IMR-90 (cell line): ENCODE data around the gene GAS5. TPM values are rescaled to one million over a fixed set of nuclear protein-coding genes. Genes with fewer than 3 reads are reported as not detected.

ENCODE experiments used
- ATAC-seq: fragments of 200-7000 bp; cut with Tn5 transposase; 2 replicates; pipeline ENCODE4 v1.9.1; 2020; ENCODE audit warnings: low read depth, mild to moderate bottlenecking, moderate library complexity
- BruUV-seq: library from RNA; stranded (reverse); fragments of 400-500 nt; replicated peaks from 2 replicates; lab custom pipeline; 2021; lab: Mats Ljungman, UMichigan
- CTCF ChIA-PET: fragments of 300-600 bp; formaldehyde crosslinking; extraction: SDS; loops from one replicate; lab custom pipeline; 2021; ENCODE audit warnings: antibody characterized with exemption; lab: Yijun Ruan, JAX
- POLR2A ChIA-PET: fragments of 300-600 bp; sonication (Branson Sonifier 250); formaldehyde crosslinking; loops from one replicate; lab custom pipeline; 2022; ENCODE audit warnings: antibody characterized with exemption; ENCODE audit not compliant: unreplicated experiment; lab: Charles Lee
- DNase-seq: peaks from one replicate; pipeline ENCODE4 v3.0.0; 2013
- H2AFZ ChIP-seq: replicated peaks from 2 replicates; pipeline ENCODE3; 2013; ENCODE audit warnings: low read length, mild to moderate bottlenecking; ENCODE audit not compliant: poor library complexity
- H2AK5ac ChIP-seq: 2 replicates; pipeline ENCODE4 v1.6.1; 2013; ENCODE audit warnings: low read depth, low read length, inconsistent platforms
- H2AK9ac ChIP-seq: replicated peaks from 2 replicates; pipeline ENCODE3; 2013; ENCODE audit warnings: mild to moderate bottlenecking, low read depth, low read length, moderate library complexity; ENCODE audit not compliant: poor library complexity
- H2BK120ac ChIP-seq: 2 replicates; pipeline ENCODE4 v1.6.1; 2013; ENCODE audit warnings: low read depth, low read length, inconsistent platforms
- H2BK15ac ChIP-seq: 3 replicates; pipeline ENCODE4 v1.6.1; 2013; ENCODE audit warnings: low read depth, low read length, inconsistent platforms
- H2BK20ac ChIP-seq: 2 replicates; pipeline ENCODE4 v1.6.1; 2013; ENCODE audit warnings: low read depth, mild to moderate bottlenecking, inconsistent platforms, low read length, moderate library complexity
- H2BK5ac ChIP-seq: 2 replicates; pipeline ENCODE4 v1.6.1; 2013; ENCODE audit warnings: mild to moderate bottlenecking, low read depth, low read length, inconsistent platforms; ENCODE audit not compliant: poor library complexity, severe bottlenecking
- H3K14ac ChIP-seq: replicated peaks from 2 replicates; pipeline ENCODE4 v1.6.1; 2013; ENCODE audit warnings: low read depth, low read length, inconsistent platforms
- H3K18ac ChIP-seq: 2 replicates; pipeline ENCODE4 v1.6.1; 2013; ENCODE audit warnings: low read depth, low read length, control low read depth
- H3K23ac ChIP-seq: 2 replicates; pipeline ENCODE4 v1.6.1; 2013; ENCODE audit warnings: low read depth, low read length, inconsistent platforms
- H3K27ac ChIP-seq: 2 replicates; pipeline ENCODE4 v1.5.1; 2013; ENCODE audit warnings: mild to moderate bottlenecking, control low read depth, low read length; ENCODE audit not compliant: insufficient read depth
- H3K27me3 ChIP-seq: 2 replicates; pipeline ENCODE4 v1.6.1; 2013; ENCODE audit warnings: low read length; ENCODE audit not compliant: control insufficient read depth, insufficient read depth
- H3K36me3 ChIP-seq: 2 replicates; pipeline ENCODE4 v1.6.1; 2013; ENCODE audit warnings: low read length, mixed read lengths; ENCODE audit not compliant: control insufficient read depth, insufficient read depth
- H3K4ac ChIP-seq: 2 replicates; pipeline ENCODE4 v1.6.1; 2013; ENCODE audit warnings: low read depth, low read length, inconsistent platforms
- H3K4me1 ChIP-seq: 2 replicates; pipeline ENCODE4 v1.6.1; 2013; ENCODE audit warnings: low read length, mixed read lengths; ENCODE audit not compliant: control insufficient read depth, insufficient read depth
- H3K4me2 ChIP-seq: 2 replicates; pipeline ENCODE4 v1.6.1; 2013; ENCODE audit warnings: low read depth, mild to moderate bottlenecking, control low read depth, low read length, moderate library complexity
- H3K4me3 ChIP-seq: 2 replicates; pipeline ENCODE4 v1.5.1; 2013; ENCODE audit warnings: low read depth, mild to moderate bottlenecking, control low read depth, low read length, moderate library complexity; ENCODE audit not compliant: insufficient read depth
- H3K56ac ChIP-seq: 2 replicates; pipeline ENCODE4 v1.6.1; 2013; ENCODE audit warnings: low read length, inconsistent platforms; ENCODE audit not compliant: insufficient read depth; ENCODE audit errors: extremely low read depth
- H3K79me1 ChIP-seq, 2 experiments: 2 replicates each; pipeline ENCODE4 v1.6.1; 2013; ENCODE audit warnings: low read length in 2 of 2, inconsistent platforms in 1 of 2, low read depth in 1 of 2
- H3K9ac ChIP-seq: 2 replicates; pipeline ENCODE4 v1.6.1; 2013; ENCODE audit warnings: low read depth, low read length, control low read depth
- H3K9me1 ChIP-seq: 2 replicates; pipeline ENCODE4 v1.6.1; 2013; ENCODE audit warnings: low read length, inconsistent platforms; ENCODE audit not compliant: insufficient read depth
- H3K9me3 ChIP-seq: 2 replicates; pipeline ENCODE4 v1.6.1; 2013; ENCODE audit warnings: low read length; ENCODE audit not compliant: control insufficient read depth, insufficient read depth
- H4K20me1 ChIP-seq: 2 replicates; pipeline ENCODE4 v1.6.1; 2013; ENCODE audit warnings: low read length, inconsistent platforms; ENCODE audit not compliant: insufficient read depth
- H4K5ac ChIP-seq: 2 replicates; pipeline ENCODE4 v1.6.1; 2013; ENCODE audit warnings: mild to moderate bottlenecking, low read depth, low read length, control low read depth
- H4K8ac ChIP-seq, 2 experiments: 2 replicates each; pipeline ENCODE4 v1.6.1; 2013; ENCODE audit warnings: low read depth in 2 of 2, low read length in 2 of 2, control low read depth in 1 of 2, inconsistent platforms in 1 of 2
- H4K91ac ChIP-seq: 2 replicates; pipeline ENCODE4 v1.6.1; 2013; ENCODE audit warnings: low read depth, low read length, inconsistent platforms; ENCODE audit not compliant: insufficient read depth
- BHLHE40 ChIP-seq: fragments of 150-350 bp; IDR thresholded peaks from 2 replicates; pipeline ENCODE4 v1.6.1; 2016; ENCODE audit warnings: mild to moderate bottlenecking, low read depth, low read length
- CEBPB ChIP-seq: IDR thresholded peaks from 2 replicates; pipeline ENCODE4 v1.6.1; 2012; ENCODE audit warnings: low read depth, low read length, improper control_type of control experiment
- FOS ChIP-seq: fragments of 150-350 bp; IDR thresholded peaks from 2 replicates; pipeline ENCODE4 v1.6.1; 2016; ENCODE audit warnings: low read depth, low read length
- MAZ ChIP-seq: IDR thresholded peaks from 2 replicates; pipeline ENCODE4 v1.6.1; 2012; ENCODE audit warnings: low read depth, mild to moderate bottlenecking, low read length, improper control_type of control experiment, moderate library complexity, borderline replicate concordance
- POLR2A ChIP-seq: IDR thresholded peaks from 2 replicates; pipeline ENCODE4 v1.6.1; 2012; ENCODE audit warnings: mild to moderate bottlenecking, low read depth, low read length
- RAD21 ChIP-seq: IDR thresholded peaks from 2 replicates; pipeline ENCODE4 v1.6.1; 2012; ENCODE audit warnings: low read length, improper control_type of control experiment
- RCOR1 ChIP-seq: IDR thresholded peaks from 2 replicates; pipeline ENCODE4 v1.6.1; 2012; ENCODE audit warnings: mild to moderate bottlenecking, low read length, improper control_type of control experiment; ENCODE audit not compliant: insufficient replicate concordance
- RFX5 ChIP-seq: IDR thresholded peaks from 2 replicates; pipeline ENCODE4 v1.8.0; 2012; ENCODE audit warnings: low read depth, mild to moderate bottlenecking, low read length, moderate library complexity
- SMC3 ChIP-seq: fragments of 150-350 bp; IDR thresholded peaks from 2 replicates; pipeline ENCODE4 v1.6.1; 2016; ENCODE audit warnings: low read depth, mild to moderate bottlenecking, antibody characterized with exemption, low read length, moderate library complexity
- WGBS, 2 experiments: methylation state at CpG; one replicate each; pipeline versions ENCODE4 v1.1.5 to v1.1.7; 2013; ENCODE audit warnings: missing lambda C conversion rate in 2 of 2; ENCODE audit not compliant: insufficient read length in 1 of 2; ENCODE audit errors: extremely low coverage in 2 of 2; 5-methylcytosine and 5-hydroxymethylcytosine counted together
- dilution Hi-C: fragments of 300-500 bp; cut with HindIII; formaldehyde crosslinking; loops from one replicate; pipeline ENCODE4 v1.14.3; 2018; ENCODE audit warnings: low sequenced_read_pairs; ENCODE audit not compliant: unreplicated experiment
- in situ Hi-C: fragments of 300-500 bp; cut with MboI; formaldehyde crosslinking; loops from 3 replicates; pipeline ENCODE4 v1.14.3; 2019; ENCODE audit warnings: low sequenced_read_pairs, inconsistent platforms, mixed read lengths
- intact Hi-C: fragments of 100-400 bp; cut with micrococcal nuclease; formaldehyde crosslinking; loops from 2 replicates; pipeline ENCODE4 v1.10.0; 2022
- polyA plus RNA-seq, 3 experiments: library from polyadenylated mRNA; depleted of rRNA; stranded (reverse); fragments of >200 nt; gene quantifications; 2 replicates each; pipeline ENCODE4 v1.2.3, GENCODE V29; 2012; ENCODE audit warnings: low replicate concordance in 1 of 3
- total RNA-seq: library from RNA; depleted of rRNA; stranded (reverse); fragments of >200 nt; gene quantifications from 2 replicates; pipeline ENCODE4 v1.2.3, GENCODE V29; 2012
- TF ChIP-seq, protein P1 (sequence below): conservative IDR thresholded peaks from 2 replicates; pipeline ENCODE4 v1.5.1; 2012; ENCODE audit warnings: mild to moderate bottlenecking, low read depth, low read length, improper control_type of control experiment
- TF ChIP-seq, protein P2 (sequence below): fragments of 150-350 bp; IDR thresholded peaks from 2 replicates; pipeline ENCODE4 v1.6.1; 2017; ENCODE audit warnings: mild to moderate bottlenecking, antibody characterized with exemption, low read length, low read depth
- TF ChIP-seq, protein P3 (sequence below): fragments of 150-350 bp; IDR thresholded peaks from 2 replicates; pipeline ENCODE4 v1.6.1; 2016; ENCODE audit warnings: low read depth, mild to moderate bottlenecking, low read length, moderate library complexity, borderline replicate concordance

Gene GAS5
- total and polyA plus RNA-seq, 2 of the 4 experiments (the other 2 are of a cell fraction) = 380 to 737 TPM

DNA sequence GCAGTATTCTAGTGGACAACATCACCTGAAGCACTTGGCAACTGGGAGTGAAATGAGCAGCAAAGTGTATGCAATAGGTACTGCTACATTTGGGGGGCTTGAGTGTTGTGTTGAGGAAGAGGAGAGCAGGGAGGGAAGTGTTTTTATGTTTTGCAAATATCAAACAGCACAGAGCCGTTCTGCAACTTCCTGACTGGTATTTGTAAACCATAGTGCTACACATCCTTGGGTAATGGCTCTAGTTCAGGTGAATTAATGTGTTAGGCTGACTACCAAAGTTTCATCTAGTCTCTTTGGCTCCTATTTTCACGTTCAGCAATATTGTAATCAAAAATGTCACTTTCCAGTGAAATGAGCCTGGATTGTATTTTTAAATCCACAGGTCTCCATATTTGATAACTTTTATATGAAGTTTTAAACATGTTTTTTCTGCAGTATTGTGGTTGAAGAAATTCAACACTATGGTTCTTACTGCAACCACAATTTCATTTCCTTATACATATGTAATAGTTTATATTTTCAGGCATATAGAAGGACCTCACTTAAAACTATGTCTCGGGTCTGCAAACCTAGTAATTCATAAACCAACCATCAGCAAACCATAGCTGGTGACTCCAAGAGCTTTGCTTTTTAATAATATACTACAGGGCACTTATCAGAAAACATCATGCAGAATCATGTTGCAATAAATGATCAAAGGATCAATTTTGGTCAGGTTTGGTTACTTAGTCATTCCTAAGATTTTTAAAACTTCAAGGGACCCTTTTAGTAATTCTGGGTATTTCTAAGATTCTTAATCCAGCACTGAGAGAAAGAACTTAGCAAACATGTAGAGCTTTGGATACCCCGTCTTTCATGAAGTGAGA is 19.2 kb upstream of the GAS5 start (continued):
- TF ChIP-seq BHLHE40 = no peak

DNA sequence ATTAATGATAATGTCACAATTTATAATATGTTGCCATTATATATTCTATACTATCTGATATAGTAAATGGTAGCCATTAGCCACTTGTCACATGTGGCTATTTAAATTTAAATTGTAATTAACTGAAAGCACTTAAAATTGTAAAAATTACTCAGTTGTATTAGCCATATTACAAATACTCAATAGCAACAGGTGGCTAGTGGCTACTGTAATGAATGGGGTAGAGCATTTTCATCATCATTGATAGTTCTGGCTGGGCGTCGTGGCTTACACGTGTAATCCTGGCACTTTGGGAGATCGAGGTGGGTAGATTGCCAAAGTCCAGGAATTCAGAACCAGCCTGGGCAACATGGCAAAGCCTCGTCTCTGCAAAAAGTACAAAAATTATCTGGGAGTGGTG is 16.9 kb upstream of the GAS5 start:
- ChIA-PET POLR2A (interaction anchor here (0.6 kb wide), 1 partner anchor 17 kb away, joined by 4 read pairs; the partner anchor contains the start of gene GAS5), CTCF (no interaction called here)
- no peak overlapping the region for H3K27ac ChIP-seq
- H3K4ac ChIP-seq = no peak overlapping the region
- peaks cover 0 to 3% of the 10 kb centered on the region in 2 experiments; a peak in 1 of 4 replicates for H3K79me1 ChIP-seq
- no peaks in the 10 kb centered on the region for H3K27me3 ChIP-seq
- no peak overlapping the region for H3K4me2 ChIP-seq
- H4K5ac ChIP-seq = no peak overlapping the region
- DNase-seq (no peak), ATAC-seq (no peak)
- BruUV-seq = no TSS peak
- no peak overlapping the region for H3K23ac ChIP-seq
- H2AK9ac ChIP-seq = no peak overlapping the region
- no peak overlapping the region for H4K8ac ChIP-seq
- no peak overlapping the region for H2AK5ac ChIP-seq
- H3K9me3 ChIP-seq = no peaks in the 10 kb centered on the region
- dilution Hi-C loops (no loop called here), intact Hi-C loops (no loop called here), in situ Hi-C loops (no loop called here)
- H2BK5ac ChIP-seq = no peak overlapping the region
- no peak overlapping the region for H2AFZ ChIP-seq
- H4K91ac ChIP-seq = no peak overlapping the region
- H2BK20ac ChIP-seq = no peak overlapping the region
- H3K4me1 ChIP-seq = no peaks in the 10 kb centered on the region
- H3K36me3 ChIP-seq = peaks cover 13% of the 10 kb centered on the region
- H3K4me3 ChIP-seq = no peak overlapping the region
- H2BK15ac ChIP-seq = no peak overlapping the region
- H3K18ac ChIP-seq = no peak overlapping the region
- no peak overlapping the region for H3K9ac ChIP-seq
- H4K20me1 ChIP-seq = no peaks in the 10 kb centered on the region
- H3K56ac ChIP-seq = no peak overlapping the region
- H2BK120ac ChIP-seq = no peak overlapping the region
- H3K9me1 ChIP-seq = no peaks in the 10 kb centered on the region; the same call in 1 of the 2 replicates
- H3K14ac ChIP-seq = no peak overlapping the region
- 80% methylated on average over 1 of the region's 5 CpGs; no CpG with 5 or more reads in 1 of the 2 experiments for WGBS, 2 experiments
- TF ChIP-seq, protein P1, sequence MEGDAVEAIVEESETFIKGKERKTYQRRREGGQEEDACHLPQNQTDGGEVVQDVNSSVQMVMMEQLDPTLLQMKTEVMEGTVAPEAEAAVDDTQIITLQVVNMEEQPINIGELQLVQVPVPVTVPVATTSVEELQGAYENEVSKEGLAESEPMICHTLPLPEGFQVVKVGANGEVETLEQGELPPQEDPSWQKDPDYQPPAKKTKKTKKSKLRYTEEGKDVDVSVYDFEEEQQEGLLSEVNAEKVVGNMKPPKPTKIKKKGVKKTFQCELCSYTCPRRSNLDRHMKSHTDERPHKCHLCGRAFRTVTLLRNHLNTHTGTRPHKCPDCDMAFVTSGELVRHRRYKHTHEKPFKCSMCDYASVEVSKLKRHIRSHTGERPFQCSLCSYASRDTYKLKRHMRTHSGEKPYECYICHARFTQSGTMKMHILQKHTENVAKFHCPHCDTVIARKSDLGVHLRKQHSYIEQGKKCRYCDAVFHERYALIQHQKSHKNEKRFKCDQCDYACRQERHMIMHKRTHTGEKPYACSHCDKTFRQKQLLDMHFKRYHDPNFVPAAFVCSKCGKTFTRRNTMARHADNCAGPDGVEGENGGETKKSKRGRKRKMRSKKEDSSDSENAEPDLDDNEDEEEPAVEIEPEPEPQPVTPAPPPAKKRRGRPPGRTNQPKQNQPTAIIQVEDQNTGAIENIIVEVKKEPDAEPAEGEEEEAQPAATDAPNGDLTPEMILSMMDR = no peak
- no peak for TF ChIP-seq CEBPB
- TF ChIP-seq, protein P2, sequence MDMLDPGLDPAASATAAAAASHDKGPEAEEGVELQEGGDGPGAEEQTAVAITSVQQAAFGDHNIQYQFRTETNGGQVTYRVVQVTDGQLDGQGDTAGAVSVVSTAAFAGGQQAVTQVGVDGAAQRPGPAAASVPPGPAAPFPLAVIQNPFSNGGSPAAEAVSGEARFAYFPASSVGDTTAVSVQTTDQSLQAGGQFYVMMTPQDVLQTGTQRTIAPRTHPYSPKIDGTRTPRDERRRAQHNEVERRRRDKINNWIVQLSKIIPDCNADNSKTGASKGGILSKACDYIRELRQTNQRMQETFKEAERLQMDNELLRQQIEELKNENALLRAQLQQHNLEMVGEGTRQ = no peak
- no peak for TF ChIP-seq RFX5
- TF ChIP-seq SMC3 = no peak
- TF ChIP-seq MAZ = no peak
- no peak for TF ChIP-seq POLR2A
- TF ChIP-seq, protein P3, sequence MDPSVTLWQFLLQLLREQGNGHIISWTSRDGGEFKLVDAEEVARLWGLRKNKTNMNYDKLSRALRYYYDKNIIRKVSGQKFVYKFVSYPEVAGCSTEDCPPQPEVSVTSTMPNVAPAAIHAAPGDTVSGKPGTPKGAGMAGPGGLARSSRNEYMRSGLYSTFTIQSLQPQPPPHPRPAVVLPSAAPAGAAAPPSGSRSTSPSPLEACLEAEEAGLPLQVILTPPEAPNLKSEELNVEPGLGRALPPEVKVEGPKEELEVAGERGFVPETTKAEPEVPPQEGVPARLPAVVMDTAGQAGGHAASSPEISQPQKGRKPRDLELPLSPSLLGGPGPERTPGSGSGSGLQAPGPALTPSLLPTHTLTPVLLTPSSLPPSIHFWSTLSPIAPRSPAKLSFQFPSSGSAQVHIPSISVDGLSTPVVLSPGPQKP = no peak
- TF ChIP-seq RCOR1 = no peak
- no peak for TF ChIP-seq RAD21
- no peak for TF ChIP-seq FOS
